Body of pancreas (tissue), 4 donors: ENCODE measurements around the gene NPBWR2. TPM values are rescaled to one million over a fixed set of nuclear protein-coding genes. Genes with fewer than 3 reads are reported as not detected.
A peak's percentile ranks its signal among the peaks of the same experiment; 100 is the strongest.

Experiments
- ATAC-seq: fragments of 150-250 bp; one replicate; pipeline ENCODE4 v1.9.1; 2016
- DNase-seq, 4 donors: peaks; one replicate each; pipeline ENCODE4 v3.0.0-alpha.2; 2019
- H3K27ac ChIP-seq, 4 donors: fragments of 200-600 bp; sonication (generic); 1 replicate in 3 of 4; 2 replicates in 1 of 4; pipeline versions ENCODE4 v1.5.1 to v1.6.1; 2016 to 2019; ENCODE audit warnings: mild to moderate bottlenecking in 1 of 4, mixed read lengths in 1 of 4, moderate library complexity in 1 of 4
- H3K27me3 ChIP-seq, 2 donors: fragments of 200-600 bp; sonication (generic); one replicate each; pipeline ENCODE4 v1.6.0; 2016; ENCODE audit warnings: mild to moderate bottlenecking in 1 of 2
- H3K36me3 ChIP-seq, 2 donors: fragments of 200-600 bp; sonication (generic); replicated peaks in 1 of 2; 2 replicates each; pipeline ENCODE4 v1.5.1; 2016; ENCODE audit warnings: low read depth in 2 of 2; ENCODE audit not compliant: insufficient read depth in 1 of 2
- H3K4me1 ChIP-seq: fragments of 200-600 bp; sonication (generic); one replicate; pipeline ENCODE4 v1.6.0; 2016
- H3K4me3 ChIP-seq, 2 donors: fragments of 200-600 bp; sonication (generic); 1 replicate in 1 of 2; 2 replicates in 1 of 2; pipeline ENCODE4 v1.5.1; 2016 to 2019
- H3K9me3 ChIP-seq, 3 donors: fragments of 200-600 bp; sonication (generic); 1 replicate in 2 of 3; 2 replicates in 1 of 3; pipeline ENCODE4 v1.5.1; 2016
- CTCF ChIP-seq, 7 experiments: fragments of 450-650 bp in 4 of 7; fragments of 200-600 bp in 3 of 7; sonication (generic) in 3 of 7; IDR thresholded peaks; one replicate each; pipeline ENCODE4 v1.5.1; 2016 to 2019; ENCODE audit warnings: antibody characterized with exemption in 7 of 7
- POLR2A ChIP-seq, 3 donors: fragments of 450-650 bp; IDR thresholded peaks; one replicate each; pipeline ENCODE4 v1.6.1; 2016; ENCODE audit warnings: antibody characterized with exemption in 3 of 3, mild to moderate bottlenecking in 2 of 3
- WGBS, 2 donors: methylation state at CpG; one replicate each; pipeline ENCODE4 v1.1.5; 2017; 5-methylcytosine and 5-hydroxymethylcytosine counted together
- intact Hi-C: fragments of 100-400 bp; cut with DNase I; formaldehyde crosslinking; loops from one replicate; pipeline ENCODE4 v1.15.1; 2023
- microRNA-seq, 2 donors: library from miRNA; unstranded; fragments of <30 nt; microRNA quantifications; one replicate each; pipeline ENCODE4, GENCODE V29; 2016; ENCODE audit warnings: borderline number of aligned reads in 2 of 2, borderline replicate concordance in 2 of 2
- small RNA-seq: library from RNA; depleted of rRNA; stranded (forward); fragments of <200 nt; gene quantifications from one replicate; pipeline ENCODE3, GENCODE V24; 2016
- total RNA-seq, 2 donors: library from RNA; depleted of rRNA; stranded (reverse); fragments of >200 nt; gene quantifications; one replicate each; pipeline ENCODE4 v1.1.0, GENCODE V29; 2016

Gene NPBWR2
- total RNA-seq, 2 donors from 2014 or later: not detected

- H3K27me3 ChIP-seq: no peaks in the 10 kb centered on the region
- H3K4me3 ChIP-seq: no peak overlapping the region
- TF ChIP-seq POLR2A (IDR thresholded peaks at IDR 0.05): no peak
- no peak for TF ChIP-seq CTCF (IDR thresholded peaks at IDR 0.05)
- H3K4me1 ChIP-seq: peaks cover 12% of the 10 kb centered on the region
- DNase-seq (no peak), ATAC-seq (peak; percentile 29)
- peak overlapping the region in 2 of 4 donors; percentile 43 to 44 for H3K27ac ChIP-seq
- intact Hi-C loops: no loop called here
- H3K36me3 ChIP-seq: no peaks in the 10 kb centered on the region
- no peaks in the 10 kb centered on the region for H3K9me3 ChIP-seq
- WGBS, 2 donors: 20 to 35% methylated on average over 5 to 22 of the region's 22 CpGs
Measured at GRCh38 chr20:64055893-64056638, 51.3 kb downstream of the NPBWR2 start.

- no peaks in the 10 kb centered on the region for H3K9me3 ChIP-seq
- H3K27me3 ChIP-seq: peaks cover 0 to 4% of the 10 kb centered on the region in 2 donors
- peak overlapping the region in 2 of 4 donors; percentile 43 to 44 for H3K27ac ChIP-seq
- DNase-seq (no peak), ATAC-seq (no peak)
- intact Hi-C loops: no loop called here
- WGBS, 2 donors: 63 to 75% methylated on average over 5 to 9 of the region's 9 CpGs
- TF ChIP-seq CTCF (IDR thresholded peaks at IDR 0.05): no peak
- TF ChIP-seq POLR2A (IDR thresholded peaks at IDR 0.05): no peak
- no peaks in the 10 kb centered on the region for H3K36me3 ChIP-seq
- peaks cover 12% of the 10 kb centered on the region for H3K4me1 ChIP-seq
- no peak overlapping the region for H3K4me3 ChIP-seq
Measured at GRCh38 chr20:64055396-64055892, 51.9 kb downstream of the NPBWR2 start.

GRCh38 chr20:64053841-64054661, 53.3 kb downstream of the NPBWR2 start:
- intact Hi-C loops: no loop called here
- no peaks in the 10 kb centered on the region for H3K36me3 ChIP-seq
- H3K4me3 ChIP-seq: no peak overlapping the region
- peak overlapping the region in 2 of 4 donors; percentile 36 to 43 for H3K27ac ChIP-seq
- H3K27me3 ChIP-seq: peaks cover 0 to 7% of the 10 kb centered on the region in 2 donors
- DNase-seq: peak in 1 of 4 donors; percentile 25
- ATAC-seq: peak; percentile 15
- WGBS, 2 donors: 13 to 36% methylated on average over 3 to 11 of the region's 17 CpGs
- peaks cover 16% of the 10 kb centered on the region for H3K4me1 ChIP-seq
- TF ChIP-seq POLR2A (IDR thresholded peaks at IDR 0.05): peak in 2 of 3 donors; percentile 6 to 28
- TF ChIP-seq CTCF (IDR thresholded peaks at IDR 0.05): no peak
- no peaks in the 10 kb centered on the region for H3K9me3 ChIP-seq

Small RNA genes lying within 50 kb of the gene (microRNA-seq; reads per million reads assigned to microRNA genes)
- gene MIR6813: 0.93 to 2.7 reads per million in 2 donors

Small RNA genes lying within 50 kb of the gene (small RNA-seq; reads per million reads assigned to genes)
- gene AL355803.1: not detected
- not detected for gene MIR6813

Other genes starting within 250 kb of the NPBWR2 start
- gene ABHD16B, start 246.1 kb downstream of the NPBWR2 start, total RNA-seq: not detected
- 10 to 100 TPM; 31.4 to 47.1 TPM for gene TPD52L2, start 242.3 kb downstream of the NPBWR2 start, total RNA-seq
- 10 to 100 TPM; 32.9 to 44.2 TPM for gene DNAJC5, start 212.4 kb downstream of the NPBWR2 start, total RNA-seq
- 10 to 100 TPM; 21.0 to 26.0 TPM for gene UCKL1, start 151.1 kb downstream of the NPBWR2 start, total RNA-seq
- gene ZNF512B, start 137.6 kb downstream of the NPBWR2 start, total RNA-seq: 10 to 100 TPM in 1 of 2 donors, 1 to 10 TPM in 1; 8.0 to 12.5 TPM
- gene SAMD10, start 127.9 kb downstream of the NPBWR2 start, total RNA-seq: 1 to 10 TPM; 3.6 to 7.6 TPM
- gene PRPF6, start 126.4 kb downstream of the NPBWR2 start, total RNA-seq: 10 to 100 TPM; 42.3 to 52.1 TPM
- gene C20orf204, start 71.4 kb downstream of the NPBWR2 start, total RNA-seq: 1 to 10 TPM in 1 of 2 donors, under 1 TPM in 1; 0.52 to 3.0 TPM
- 10 to 100 TPM in 1 of 2 donors, 1 to 10 TPM in 1; 6.5 to 17.1 TPM for gene SOX18, start 57.9 kb downstream of the NPBWR2 start, total RNA-seq
- gene TCEA2, start 44.4 kb downstream of the NPBWR2 start, total RNA-seq: 10 to 100 TPM; 16.6 to 17.5 TPM
- gene RGS19, start 28.0 kb downstream of the NPBWR2 start, total RNA-seq: 10 to 100 TPM in 1 of 2 donors, 1 to 10 TPM in 1; 9.1 to 14.5 TPM
- 1 to 10 TPM; 1.0 to 2.6 TPM for gene OPRL1, start 27.5 kb downstream of the NPBWR2 start, total RNA-seq
- gene LKAAEAR1, start 23.2 kb downstream of the NPBWR2 start, total RNA-seq: 1 to 10 TPM in 1 of 2 donors, not detected in 1; 3.9 TPM
- gene MYT1, start 56.9 kb upstream of the NPBWR2 start, total RNA-seq: under 1 TPM in 1 of 2 donors, not detected in 1; 0.99 TPM
- 10 to 100 TPM; 25.1 to 45.9 TPM for gene PCMTD2, start 148.2 kb upstream of the NPBWR2 start, total RNA-seq